ENCODE measurements around the gene PLPP7. TPM values are rescaled to one million over a fixed set of nuclear protein-coding genes. Genes with fewer than 3 reads are reported as not detected.

The PLPP7 gene
- total RNA-seq, 1 donor, result 16.3 TPM

- H3K4me3 ChIP-seq (ENCODE audit: insufficient read depth, low read length), result no peak overlapping the region
- no peak overlapping the region for H2AFZ ChIP-seq (ENCODE audit: low read length)
- no peaks in the 10 kb centered on the region for H3K9me3 ChIP-seq (ENCODE audit: low read depth, low read length)
- TF ChIP-seq CTCF (IDR thresholded peaks at IDR 0.05; ENCODE audit: extremely low read depth, low read depth, low read length), result no peak
- no peaks in the 10 kb centered on the region for H3K79me2 ChIP-seq (ENCODE audit: insufficient read depth, low read length)
- H3K4me1 ChIP-seq (ENCODE audit: insufficient read depth, low read length), result peaks cover 12% of the 10 kb centered on the region
- H3K4me2 ChIP-seq (ENCODE audit: insufficient read depth, low read length), result no peak overlapping the region
- no peak overlapping the region for H3K27ac ChIP-seq (ENCODE audit: low read depth, low read length)
- H3K36me3 ChIP-seq (ENCODE audit: insufficient read depth, low read length), result no peaks in the 10 kb centered on the region
- DNase-seq (ENCODE audit: insufficient read length, low spot score, missing footprints), result peak; percentile 51
- no peaks in the 10 kb centered on the region for H3K27me3 ChIP-seq (ENCODE audit: insufficient read depth, low read length)
- H4K20me1 ChIP-seq (ENCODE audit: insufficient read depth, low read length), result no peaks in the 10 kb centered on the region
These were observed 32.1 kb upstream of the PLPP7 start for GRCh38 chr9:131257266-131258025.

- TF ChIP-seq CTCF (IDR thresholded peaks at IDR 0.05; ENCODE audit: extremely low read depth, low read depth, low read length), result no peak
- DNase-seq (ENCODE audit: insufficient read length, low spot score, missing footprints), result peak; percentile 53
- no peak overlapping the region for H3K4me3 ChIP-seq (ENCODE audit: insufficient read depth, low read length)
These were observed 31.3 kb upstream of the PLPP7 start for GRCh38 chr9:131258186-131258585.

GRCh38 chr9:131258698-131259431 is 30.7 kb upstream of the PLPP7 start:
- no peak overlapping the region for H2AFZ ChIP-seq (ENCODE audit: low read length)
- no peak overlapping the region for H3K4me3 ChIP-seq (ENCODE audit: insufficient read depth, low read length)
- no peaks in the 10 kb centered on the region for H4K20me1 ChIP-seq (ENCODE audit: insufficient read depth, low read length)
- H3K4me2 ChIP-seq (ENCODE audit: insufficient read depth, low read length), result no peak overlapping the region
- H3K4me1 ChIP-seq (ENCODE audit: insufficient read depth, low read length), result peaks cover 12% of the 10 kb centered on the region
- no peak for TF ChIP-seq CTCF (IDR thresholded peaks at IDR 0.05; ENCODE audit: extremely low read depth, low read depth, low read length)
- no peak overlapping the region for H3K27ac ChIP-seq (ENCODE audit: low read depth, low read length)
- H3K79me2 ChIP-seq (ENCODE audit: insufficient read depth, low read length), result no peaks in the 10 kb centered on the region
- no peaks in the 10 kb centered on the region for H3K9me3 ChIP-seq (ENCODE audit: low read depth, low read length)
- H3K27me3 ChIP-seq (ENCODE audit: insufficient read depth, low read length), result no peaks in the 10 kb centered on the region
- DNase-seq (ENCODE audit: insufficient read length, low spot score, missing footprints), result peak; percentile 60
- H3K36me3 ChIP-seq (ENCODE audit: insufficient read depth, low read length), result no peaks in the 10 kb centered on the region

More at GRCh38 chr9:131258186-131258585, 31.3 kb upstream of the PLPP7 start:
- Histone ChIP-seq H3K27me3 (ENCODE audit: insufficient read depth, low read length) (no peaks in the 10 kb centered on the region), H4K20me1 (ENCODE audit: insufficient read depth, low read length) (no peaks in the 10 kb centered on the region), H3K4me2 (ENCODE audit: insufficient read depth, low read length) (no peak overlapping the region), H3K27ac (ENCODE audit: low read depth, low read length) (no peak overlapping the region), H3K4me1 (ENCODE audit: insufficient read depth, low read length) (peaks cover 12% of the 10 kb centered on the region), H3K36me3 (ENCODE audit: insufficient read depth, low read length) (no peaks in the 10 kb centered on the region), H3K9me3 (ENCODE audit: low read depth, low read length) (no peaks in the 10 kb centered on the region), H3K79me2 (ENCODE audit: insufficient read depth, low read length) (no peaks in the 10 kb centered on the region), H2AFZ (ENCODE audit: low read length) (no peak overlapping the region)

- no peak overlapping the region for H3K4me2 ChIP-seq (ENCODE audit: insufficient read depth, low read length)
- H3K79me2 ChIP-seq (ENCODE audit: insufficient read depth, low read length), result no peaks in the 10 kb centered on the region
- peak; percentile 59 for DNase-seq (ENCODE audit: insufficient read length, low spot score, missing footprints)
- no peaks in the 10 kb centered on the region for H3K36me3 ChIP-seq (ENCODE audit: insufficient read depth, low read length)
- H3K4me3 ChIP-seq (ENCODE audit: insufficient read depth, low read length), result no peak overlapping the region
- H3K27me3 ChIP-seq (ENCODE audit: insufficient read depth, low read length), result no peaks in the 10 kb centered on the region
- no peaks in the 10 kb centered on the region for H3K9me3 ChIP-seq (ENCODE audit: low read depth, low read length)
- H4K20me1 ChIP-seq (ENCODE audit: insufficient read depth, low read length), result no peaks in the 10 kb centered on the region
- H2AFZ ChIP-seq (ENCODE audit: low read length), result no peak overlapping the region
- no peak for TF ChIP-seq CTCF (IDR thresholded peaks at IDR 0.05; ENCODE audit: extremely low read depth, low read depth, low read length)
- no peak overlapping the region for H3K27ac ChIP-seq (ENCODE audit: low read depth, low read length)
- peaks cover 12% of the 10 kb centered on the region for H3K4me1 ChIP-seq (ENCODE audit: insufficient read depth, low read length)
These were observed 30.1 kb upstream of the PLPP7 start for GRCh38 chr9:131259432-131259898.
